Smooth muscle cell of the umbilical artery (primary cell): ENCODE measurements around the gene CFAP45. TPM values are rescaled to one million over a fixed set of nuclear protein-coding genes. Genes with fewer than 3 reads are reported as not detected.

Source experiments
- total RNA-seq: library from RNA; depleted of rRNA; stranded (reverse); fragments of >200 nt; gene quantifications from 2 replicates; pipeline ENCODE4 v1.2.3, GENCODE V29; 2014

Gene CFAP45
- under 0.01 and 0.55 TPM in 2 replicates for total RNA-seq

GRCh38 chr1:159900086-159900680 lies at the start of gene CFAP45:
CFAP45 (minus strand) TSS chr1:159900165; CDS start chr1:159900098, 67 bp downstream.

DNA sequence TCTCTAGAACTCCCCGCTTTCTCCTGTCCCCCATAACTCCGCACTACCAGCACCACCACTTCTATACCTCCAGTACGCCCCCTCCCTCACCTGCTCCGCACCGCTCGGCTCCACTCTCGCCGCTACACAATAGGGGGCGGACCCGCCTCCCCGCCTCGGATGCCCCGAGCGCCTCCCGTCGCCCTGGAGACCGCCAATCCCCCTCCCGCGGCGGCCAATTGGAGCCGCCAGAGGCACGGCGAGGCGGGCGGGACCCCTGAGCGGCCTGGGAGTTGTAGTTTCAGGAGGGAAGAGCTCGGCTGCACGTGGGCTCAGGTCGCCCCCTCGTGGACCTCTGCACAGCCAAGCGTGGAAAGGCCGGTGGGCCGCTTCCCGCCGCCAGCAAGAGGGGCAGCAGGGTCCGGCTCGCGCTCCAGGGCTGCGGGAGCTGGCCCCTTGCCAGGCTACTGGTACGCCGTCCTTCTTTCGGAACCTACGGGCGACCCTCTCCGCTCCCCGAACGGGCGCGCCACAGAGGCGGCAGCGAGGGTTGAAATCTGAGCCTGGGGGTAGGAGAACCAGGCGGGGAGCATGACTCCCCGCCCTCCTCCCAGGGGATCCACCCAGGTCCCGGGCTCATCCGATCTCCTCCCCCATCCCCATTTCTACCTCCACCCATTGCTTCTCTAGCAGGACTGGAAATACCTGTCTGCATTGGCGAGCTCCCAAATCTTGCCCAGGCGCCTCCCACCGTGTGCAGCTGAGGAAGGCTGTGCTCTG lies 45.7 kb upstream of the CFAP45 start, which contains the start of gene IGSF9:
IGSF9 (minus strand) TSS at position 131 of the 759 bp plus-strand sequence. CDS start 2,159 bp downstream, outside the sequence.

DNA sequence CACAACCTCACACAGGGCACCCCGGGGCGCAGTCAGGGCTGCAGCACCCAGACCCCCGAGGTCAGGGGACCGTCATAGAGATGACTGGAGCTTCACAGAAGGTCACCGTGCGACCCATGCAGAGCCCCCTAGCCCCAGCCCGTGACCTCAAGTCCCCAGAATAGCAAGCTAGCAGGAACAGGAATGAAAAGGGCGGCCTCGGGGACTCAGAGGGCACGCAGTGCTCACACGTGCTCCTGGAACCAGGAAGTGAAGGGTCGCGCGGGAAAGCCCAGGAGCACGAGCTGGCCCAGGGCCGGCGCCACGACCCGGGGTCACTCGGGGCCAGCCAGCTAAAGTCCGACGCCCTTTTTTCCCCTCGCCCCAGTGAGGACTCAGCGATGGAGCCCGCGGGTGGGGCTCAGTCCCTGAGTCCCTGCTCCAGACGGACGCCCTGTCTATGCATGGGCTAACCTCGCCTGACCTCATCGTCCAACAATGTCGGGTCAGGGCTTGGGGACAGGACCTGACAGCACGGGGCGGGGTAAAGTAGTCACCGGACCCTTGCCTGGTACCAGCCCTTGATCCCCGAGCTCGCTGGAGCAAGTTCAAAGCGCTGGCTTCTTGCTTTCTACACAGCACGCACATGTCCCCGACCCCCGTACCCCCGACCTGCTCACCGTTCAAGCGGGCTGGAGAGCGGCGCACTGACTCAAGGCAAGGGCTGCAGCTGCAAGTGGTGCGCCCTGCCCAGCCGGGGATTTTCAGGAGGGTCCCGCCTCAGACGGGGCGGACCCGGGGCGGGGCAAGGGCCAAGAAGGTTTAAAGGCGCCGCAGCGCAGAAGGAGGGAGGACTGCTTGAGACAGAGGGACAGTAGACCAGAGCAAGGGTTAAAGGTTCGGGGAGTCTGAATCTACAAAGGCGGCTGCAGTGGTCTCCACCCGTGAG lies 25.1 kb upstream of the CFAP45 start, which contains the start of gene TAGLN2:
TAGLN2 (minus strand) TSS at position 717 of the 928 bp plus-strand sequence. CDS start 4,998 bp downstream, outside the sequence.

GRCh38 chr1:159862557-159862956 lies 37.4 kb downstream of the CFAP45 start, which contains the start of gene VSIG8:
VSIG8 (minus strand) TSS chr1:159862657; CDS start chr1:159862521, 136 bp downstream.

GRCh38 chr1:159826441-159827101 lies 73.4 kb downstream of the CFAP45 start, which contains the start of gene SLAMF8:
SLAMF8 (plus strand) TSS chr1:159826873; CDS start chr1:159826899, 26 bp downstream.

Other genes with a start within 250 kb of the CFAP45 start
- gene CRP, start 185.6 kb downstream of the CFAP45 start, total RNA-seq, result not detected in 2 replicates
- gene DUSP23, start 119.2 kb downstream of the CFAP45 start, total RNA-seq, result 10.6 and 16.3 TPM in 2 replicates
- gene FCRL6, start 97.8 kb downstream of the CFAP45 start, total RNA-seq, result not detected in 2 replicates
- not detected in 2 replicates for gene SLAMF8, start 73.3 kb downstream of the CFAP45 start, total RNA-seq
- gene VSIG8, start 37.5 kb downstream of the CFAP45 start, total RNA-seq, result 0.23 TPM in 1 of 2 replicates, not detected in the other
- gene TAGLN2, start 25.3 kb upstream of the CFAP45 start, total RNA-seq, result 163 and 379 TPM in 2 replicates
- not detected in 2 replicates for gene IGSF9, start 45.4 kb upstream of the CFAP45 start, total RNA-seq
- 0.09 TPM in 1 of 2 replicates, not detected in the other for gene SLAMF9, start 54.1 kb upstream of the CFAP45 start, total RNA-seq
- gene PIGM, start 131.8 kb upstream of the CFAP45 start, total RNA-seq, result 3.7 and 4.8 TPM in 2 replicates
- gene KCNJ10, start 170.0 kb upstream of the CFAP45 start, total RNA-seq, result not detected in 2 replicates
- not detected in 2 replicates for gene KCNJ9, start 181.4 kb upstream of the CFAP45 start, total RNA-seq
- gene IGSF8, start 198.5 kb upstream of the CFAP45 start, total RNA-seq, result 53.2 and 56.4 TPM in 2 replicates
- under 0.01 TPM in 1 of 2 replicates, not detected in the other for gene ATP1A2, start 215.6 kb upstream of the CFAP45 start, total RNA-seq